LNCAP (cell line): ENCODE results near the gene HOXD13.

Experiments used
- TF ChIP-seq, protein P1 (sequence below): fragments of 450-650 bp; IDR thresholded peaks from 2 replicates; pipeline ENCODE4 v1.5.1; 2017; ENCODE audit warnings: mild to moderate bottlenecking

The HOXD13 gene

GRCh38 chr2:176082824-176083751, 9.4 kb upstream of the HOXD13 start:
- TF ChIP-seq, protein P1, sequence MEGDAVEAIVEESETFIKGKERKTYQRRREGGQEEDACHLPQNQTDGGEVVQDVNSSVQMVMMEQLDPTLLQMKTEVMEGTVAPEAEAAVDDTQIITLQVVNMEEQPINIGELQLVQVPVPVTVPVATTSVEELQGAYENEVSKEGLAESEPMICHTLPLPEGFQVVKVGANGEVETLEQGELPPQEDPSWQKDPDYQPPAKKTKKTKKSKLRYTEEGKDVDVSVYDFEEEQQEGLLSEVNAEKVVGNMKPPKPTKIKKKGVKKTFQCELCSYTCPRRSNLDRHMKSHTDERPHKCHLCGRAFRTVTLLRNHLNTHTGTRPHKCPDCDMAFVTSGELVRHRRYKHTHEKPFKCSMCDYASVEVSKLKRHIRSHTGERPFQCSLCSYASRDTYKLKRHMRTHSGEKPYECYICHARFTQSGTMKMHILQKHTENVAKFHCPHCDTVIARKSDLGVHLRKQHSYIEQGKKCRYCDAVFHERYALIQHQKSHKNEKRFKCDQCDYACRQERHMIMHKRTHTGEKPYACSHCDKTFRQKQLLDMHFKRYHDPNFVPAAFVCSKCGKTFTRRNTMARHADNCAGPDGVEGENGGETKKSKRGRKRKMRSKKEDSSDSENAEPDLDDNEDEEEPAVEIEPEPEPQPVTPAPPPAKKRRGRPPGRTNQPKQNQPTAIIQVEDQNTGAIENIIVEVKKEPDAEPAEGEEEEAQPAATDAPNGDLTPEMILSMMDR = no peak

DNA sequence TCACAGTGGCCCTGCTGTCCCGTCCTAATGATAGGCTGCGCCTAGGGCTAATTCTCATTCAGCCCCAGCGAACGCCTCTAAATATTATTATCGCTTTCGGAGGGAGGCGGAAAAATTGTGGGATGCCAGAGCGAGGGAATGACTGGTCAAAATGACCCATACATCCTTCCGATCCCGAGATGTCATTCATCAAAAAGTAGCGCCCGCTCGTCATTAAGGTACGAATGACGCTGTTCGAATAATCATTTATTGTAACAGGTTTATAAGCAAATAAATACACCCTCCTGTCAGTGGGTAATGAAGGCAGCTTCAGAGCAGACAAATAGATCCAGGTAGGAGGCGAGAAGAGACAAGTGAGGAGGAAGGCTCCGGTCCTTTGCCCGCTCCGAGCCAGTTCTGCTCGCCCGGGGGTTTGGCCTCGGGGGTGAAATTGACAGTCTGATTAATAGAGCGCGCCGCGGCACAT, 8.7 kb upstream of the HOXD13 start, which contains the start of gene EVX2:
TSS of gene EVX2 (minus strand) at position 167 of the 466 bp plus-strand sequence. CDS start 186 bp downstream, outside the sequence.
- TF ChIP-seq, protein P1 = no peak

DNA sequence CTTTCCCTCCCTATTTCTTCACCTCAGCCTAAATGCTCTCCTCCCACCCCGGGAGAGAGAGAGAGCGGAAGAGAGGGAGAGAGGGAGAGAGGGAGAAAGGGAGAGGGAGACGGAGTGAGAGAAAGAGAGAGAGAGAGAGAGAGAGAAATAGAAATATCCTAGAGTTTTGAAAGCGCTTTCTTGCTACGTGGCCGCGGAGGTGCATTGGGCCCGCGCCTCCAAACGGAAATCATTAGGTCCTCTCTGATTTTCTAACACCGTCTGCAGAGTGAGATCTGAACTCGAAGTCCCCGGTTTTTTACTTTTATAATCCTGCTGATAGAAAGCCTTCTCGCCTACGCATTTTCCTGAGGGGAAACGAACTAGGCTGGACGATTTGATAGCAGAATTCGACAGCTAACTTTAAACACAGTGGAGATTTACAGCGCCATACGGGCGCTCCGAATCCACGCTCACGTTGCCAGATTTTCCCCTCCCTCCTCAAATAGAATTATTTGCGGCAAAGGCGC, 7.9 kb upstream of the HOXD13 start:
- TF ChIP-seq, protein P1 = no peak

- TF ChIP-seq, protein P1 = no peak
These were observed 7.3 kb upstream of the HOXD13 start for GRCh38 chr2:176085120-176085788.

DNA sequence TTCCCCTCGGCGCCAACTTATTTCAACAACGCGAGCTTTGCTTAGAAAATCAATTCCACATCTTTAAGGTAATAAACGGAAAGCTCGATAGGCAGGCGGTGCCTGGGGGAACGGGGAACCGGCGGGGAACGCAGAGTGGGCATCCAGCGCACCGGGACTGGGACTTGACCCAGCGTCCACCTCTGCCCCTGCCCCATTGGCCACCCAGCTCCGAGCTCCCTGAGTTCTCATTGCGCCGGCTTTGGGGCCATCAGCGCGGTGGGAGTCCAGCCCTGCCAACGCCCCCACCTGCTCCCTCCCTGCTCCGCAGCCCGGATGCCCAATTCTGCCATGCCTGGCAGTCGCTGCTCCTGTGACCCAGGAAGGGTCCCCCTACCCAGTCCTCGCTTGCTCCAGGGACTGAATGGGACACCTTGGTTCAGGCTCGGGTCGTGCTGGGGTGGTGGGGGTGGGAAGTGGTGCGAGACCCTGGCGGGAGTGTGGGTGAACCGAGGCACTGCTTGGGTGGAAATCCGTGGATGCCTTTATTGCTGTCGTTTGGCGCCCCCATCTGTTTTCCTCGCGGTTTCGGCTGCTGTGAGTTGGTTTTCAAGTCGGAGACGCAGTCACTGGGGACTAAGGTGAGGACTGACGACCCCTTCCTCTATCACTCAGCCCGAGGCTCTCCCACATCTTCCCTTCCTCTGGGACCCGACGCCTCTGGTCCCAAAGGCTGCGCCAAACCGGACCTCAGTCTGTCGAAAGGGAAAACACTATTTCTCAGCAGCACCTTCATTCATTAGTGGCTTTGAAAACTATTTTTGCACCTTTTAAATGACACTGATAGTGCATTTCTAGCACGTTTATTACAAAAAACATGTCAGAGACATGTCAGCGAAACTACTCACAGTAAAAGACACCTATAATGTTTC, 6.4 kb upstream of the HOXD13 start:
- TF ChIP-seq, protein P1 = peak; percentile 60

DNA sequence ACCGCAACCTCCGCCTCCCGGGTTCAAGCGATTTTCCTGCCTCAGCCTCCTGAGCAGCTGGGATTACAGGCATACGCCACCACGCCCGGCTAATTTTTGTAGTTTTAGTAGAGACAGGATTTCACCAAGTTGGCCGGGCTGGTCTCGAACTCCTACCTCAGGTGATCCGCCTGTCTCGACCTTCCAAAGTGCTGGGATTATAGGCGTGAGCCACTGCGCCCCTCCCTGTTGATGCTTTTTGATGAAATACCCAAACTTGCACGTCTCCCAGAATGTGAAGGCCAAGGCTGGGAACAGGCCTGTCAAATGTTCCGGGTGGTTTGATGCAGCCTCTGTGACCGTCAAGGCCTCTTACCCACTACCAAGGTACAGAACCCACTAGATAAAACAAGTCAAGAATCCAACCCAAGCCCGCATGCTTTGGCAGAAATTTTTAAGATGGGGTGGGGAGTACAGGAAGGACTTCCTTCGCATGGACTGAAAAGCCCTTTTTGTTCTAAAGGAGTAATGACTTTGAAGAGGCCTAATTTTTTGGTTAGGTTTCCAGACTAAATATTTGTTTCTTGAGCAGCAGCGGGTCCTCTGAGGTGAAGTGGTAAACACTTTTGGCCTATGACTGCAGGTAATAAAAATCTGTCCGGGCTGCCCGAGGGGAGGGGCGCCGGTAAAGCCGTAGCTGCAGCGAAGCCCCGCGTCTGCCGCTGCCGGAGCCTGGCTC, 5.0 kb upstream of the HOXD13 start:
- TF ChIP-seq, protein P1 = no peak
